Measurements from ENCODE around the gene MLIP. TPM values are rescaled to one million over a fixed set of nuclear protein-coding genes. Genes with fewer than 3 reads are reported as not detected.

The MLIP gene
- total RNA-seq, 1 donor from 2014 or later, result 8.6 TPM

DNA sequence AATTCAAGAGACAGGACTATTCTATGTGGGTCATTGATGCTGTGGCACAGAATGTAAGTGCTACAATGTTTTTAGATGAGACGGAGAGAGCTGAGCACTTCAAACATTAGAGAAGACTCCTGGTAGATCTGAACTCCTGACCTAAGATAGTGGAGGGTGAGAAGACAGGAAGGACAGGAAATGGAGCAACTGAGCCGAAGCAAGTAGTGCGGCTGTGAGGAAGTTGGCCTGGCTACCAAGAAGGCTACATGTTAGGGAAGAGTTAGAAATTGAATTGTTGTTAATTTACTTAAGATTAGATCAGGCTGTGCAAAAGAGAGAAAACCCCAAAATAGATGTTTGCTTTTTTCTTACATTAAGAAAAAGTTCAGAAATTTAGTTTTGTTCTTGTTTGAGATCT lies 14.4 kb upstream of the MLIP start:
- DNase-seq, result no peak

DNA sequence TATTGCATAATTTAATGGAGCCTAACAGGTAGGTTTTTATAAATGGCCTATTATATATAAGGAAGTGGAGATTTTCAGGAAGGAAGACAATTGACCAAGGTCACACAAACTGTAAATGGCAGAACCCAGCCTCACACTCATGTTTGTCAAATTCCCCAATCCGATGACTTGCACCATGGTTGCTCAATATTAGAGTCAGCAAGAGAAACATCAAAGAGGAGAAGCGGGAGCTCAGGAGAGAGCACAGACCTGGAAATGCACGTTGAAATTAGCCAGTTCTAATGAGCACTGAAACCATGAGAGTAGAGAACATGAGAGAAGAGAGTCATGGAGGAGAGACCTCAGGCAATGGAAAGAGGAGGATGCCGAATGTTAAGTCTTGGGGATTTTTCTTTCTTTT lies 13.5 kb upstream of the MLIP start:
- DNase-seq, result no peak

DNA sequence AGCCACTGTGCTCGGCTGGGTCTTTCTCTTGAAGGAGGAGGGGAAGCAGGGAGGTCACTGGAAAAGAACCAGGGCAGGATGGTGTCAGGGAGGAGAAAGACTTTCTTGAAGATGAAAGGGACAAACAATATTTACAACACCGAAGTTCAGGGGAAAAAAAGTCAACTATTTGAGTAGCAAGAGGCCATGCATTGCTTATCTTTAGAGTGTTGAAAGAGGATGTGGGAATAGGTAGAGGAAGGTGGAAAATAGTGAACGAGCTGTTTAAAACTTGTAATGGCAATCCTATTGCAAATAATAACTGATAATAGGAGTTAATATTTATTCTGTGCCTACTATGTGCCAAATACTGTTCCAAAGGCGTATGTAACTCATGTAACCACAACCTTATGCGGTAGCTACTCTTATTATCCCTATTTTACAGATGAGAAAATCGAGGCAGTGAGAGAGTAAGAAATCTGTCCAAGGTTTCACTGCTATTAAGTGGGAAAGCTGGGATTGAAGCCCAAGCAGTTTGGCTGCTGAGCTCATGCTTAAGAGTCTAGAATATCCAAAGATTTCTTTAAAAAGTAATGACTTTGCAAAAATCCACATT lies 12.7 kb upstream of the MLIP start:
- no peak for DNase-seq

- DNase-seq, result no peak
Observed at GRCh38 chr6:54099225-54099624, 12.0 kb upstream of the MLIP start.

GRCh38 chr6:54100411-54101006 lies 10.7 kb upstream of the MLIP start:
- DNase-seq, result no peak

DNA sequence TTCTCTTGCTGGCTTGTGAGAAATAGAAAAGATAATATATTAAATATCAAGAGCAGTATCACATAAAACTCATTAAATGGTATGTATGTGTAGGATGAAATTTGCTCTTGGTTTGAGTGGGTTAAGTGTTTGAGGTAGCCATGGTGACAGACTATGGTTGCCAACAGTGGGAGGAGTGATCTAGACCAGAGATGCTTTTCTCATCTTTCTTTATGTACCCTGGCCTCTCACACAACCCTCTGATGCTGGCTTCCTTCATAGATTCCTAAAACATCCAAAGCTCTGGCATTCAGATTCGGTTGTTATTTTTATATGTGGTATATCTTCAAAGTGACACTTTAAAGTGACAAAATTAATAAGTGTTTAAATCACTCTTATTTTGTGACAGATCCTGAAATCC lies 9.0 kb upstream of the MLIP start:
- DNase-seq, result no peak

DNA sequence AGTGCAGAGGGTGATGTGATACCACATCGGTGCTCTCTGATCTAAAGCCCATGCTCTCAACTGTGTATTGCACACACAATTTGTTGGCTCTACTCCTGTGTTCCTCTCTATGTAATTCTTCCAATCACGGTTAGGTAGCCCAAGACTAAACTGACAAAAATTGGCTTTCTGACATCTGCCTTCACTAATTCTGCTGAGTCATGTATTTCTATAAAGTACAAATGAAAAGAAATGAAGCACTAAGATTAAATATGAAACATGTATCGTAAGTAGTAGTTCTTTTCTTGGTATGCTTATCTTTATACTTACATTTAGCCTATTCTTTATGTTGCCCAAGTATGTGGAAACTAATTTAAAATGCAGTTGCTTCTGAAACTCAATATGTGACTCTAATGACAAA lies 7.7 kb upstream of the MLIP start:
- DNase-seq, result no peak

DNA sequence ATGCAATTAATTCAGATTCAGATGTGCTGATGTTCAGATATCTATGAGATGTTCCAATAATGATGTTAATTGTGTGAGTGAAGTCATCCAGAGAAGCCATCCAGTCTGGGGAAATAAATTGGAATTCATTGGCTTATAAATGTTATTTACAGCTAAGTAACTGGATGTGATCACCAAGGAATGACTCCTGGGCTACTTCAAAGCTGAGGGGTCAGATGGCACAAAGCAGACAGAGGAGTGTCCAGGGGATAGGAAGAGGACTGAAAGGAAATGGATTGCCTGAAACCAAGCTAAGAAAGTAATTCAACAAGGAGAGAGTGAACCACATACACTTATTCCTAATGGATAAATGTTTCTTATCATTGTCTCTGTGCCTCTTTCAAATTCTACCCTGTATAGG lies 4.5 kb upstream of the MLIP start:
- DNase-seq, result no peak

DNA sequence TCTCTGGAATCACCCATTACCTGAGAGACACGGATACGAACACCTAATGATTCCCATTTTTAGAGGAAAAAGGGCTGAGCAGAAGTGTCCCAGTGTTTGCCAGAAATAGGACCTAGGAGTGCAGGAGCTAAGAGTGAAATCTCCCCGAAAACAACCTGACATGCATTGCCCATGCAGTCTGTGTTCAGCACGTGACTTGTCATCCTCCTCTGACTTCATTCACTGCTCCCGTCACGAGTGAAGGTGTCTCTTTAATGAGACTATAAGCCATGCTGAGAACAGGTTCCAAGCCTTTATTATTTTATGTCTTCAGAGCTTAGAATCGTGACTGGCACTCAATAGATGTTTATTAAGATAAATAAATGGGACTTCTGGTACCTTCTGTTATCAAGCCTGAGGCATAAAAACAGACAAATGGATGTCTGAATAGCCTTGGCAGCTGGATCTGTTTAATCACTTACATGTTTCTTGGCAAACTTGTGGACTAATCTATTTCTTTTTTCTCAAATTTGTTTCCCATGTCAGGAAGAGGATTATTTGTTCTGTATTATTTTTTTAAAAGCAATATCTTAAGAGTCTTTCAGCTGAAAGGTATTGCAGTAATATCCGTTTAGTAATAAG lies 3.7 kb upstream of the MLIP start:
- DNase-seq, result no peak

- DNase-seq, result no peak
Observed at GRCh38 chr6:54108271-54108670, 3.0 kb upstream of the MLIP start.

GRCh38 chr6:54109586-54109985 lies 1.7 kb upstream of the MLIP start:
- DNase-seq, result no peak

DNA sequence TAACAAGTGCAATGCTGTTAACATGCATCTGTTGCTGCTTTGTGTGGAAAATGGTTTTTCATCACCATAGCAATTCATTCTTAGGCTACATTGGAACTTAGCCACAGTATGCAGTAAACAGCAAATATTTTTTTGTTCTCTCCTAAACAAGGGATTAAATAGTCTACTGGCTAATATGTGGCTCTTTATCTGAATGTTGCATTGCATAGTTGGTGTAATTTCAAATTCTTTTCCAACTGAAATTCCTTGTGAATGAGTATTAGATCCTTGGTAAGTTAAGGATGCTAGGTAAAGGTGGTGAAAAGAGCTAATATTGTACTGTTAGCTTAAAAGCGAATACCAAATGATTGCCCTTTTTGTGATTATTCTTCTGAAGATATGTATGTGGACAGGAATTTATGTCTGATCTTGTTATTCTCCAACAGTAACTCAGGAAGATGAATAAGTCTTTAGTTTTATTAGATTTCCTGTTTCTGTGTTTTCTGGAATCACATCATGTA lies 958 bp downstream of the MLIP start:
- DNase-seq, result no peak

- no peak for DNase-seq
Observed at GRCh38 chr6:54114991-54115390, 3.7 kb downstream of the MLIP start.

GRCh38 chr6:54115966-54116365 lies 4.7 kb downstream of the MLIP start:
- DNase-seq, result no peak

DNA sequence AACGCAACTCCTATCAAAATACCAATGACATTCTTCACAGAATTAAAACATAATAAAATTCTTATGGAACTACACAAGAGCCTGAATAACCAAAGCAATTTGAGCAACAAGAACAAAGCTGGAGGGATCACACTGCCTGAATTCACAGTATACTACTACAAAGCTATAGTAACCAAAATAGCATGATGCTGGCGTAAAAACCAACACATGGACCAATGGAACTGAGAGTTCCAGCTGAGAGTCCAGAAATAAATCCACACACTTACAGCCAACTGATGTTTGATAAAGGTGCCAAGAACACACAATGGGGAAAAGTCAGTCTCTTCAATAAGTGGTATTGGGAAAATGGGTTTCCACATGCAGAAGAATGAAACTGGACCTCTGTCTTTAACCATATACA lies 6.9 kb downstream of the MLIP start:
- no peak for DNase-seq

- no peak for DNase-seq
Observed at GRCh38 chr6:54125493-54125892, 14.2 kb downstream of the MLIP start.

DNA sequence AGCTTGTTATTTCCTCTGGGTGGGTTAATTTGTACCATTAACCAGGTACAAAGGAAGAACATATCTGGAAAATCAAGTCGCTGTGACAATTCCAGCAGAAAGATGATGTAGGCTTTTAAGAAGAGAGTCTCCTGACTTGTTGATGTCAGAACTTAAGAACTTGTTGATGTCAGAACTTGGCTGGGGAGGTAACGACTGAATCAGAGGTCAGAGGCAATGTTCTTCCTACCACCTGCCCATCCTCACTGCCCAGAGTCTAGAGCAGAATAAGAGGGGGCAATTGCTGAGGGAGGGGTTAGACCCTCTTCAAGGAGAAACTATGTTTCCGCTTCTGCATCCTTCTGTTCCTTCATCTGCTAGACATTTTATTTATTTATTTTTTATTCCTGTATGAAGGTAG lies 18.9 kb downstream of the MLIP start:
- DNase-seq, result no peak

GRCh38 chr6:54132587-54132986 lies 21.3 kb downstream of the MLIP start:
- no peak for DNase-seq

DNA sequence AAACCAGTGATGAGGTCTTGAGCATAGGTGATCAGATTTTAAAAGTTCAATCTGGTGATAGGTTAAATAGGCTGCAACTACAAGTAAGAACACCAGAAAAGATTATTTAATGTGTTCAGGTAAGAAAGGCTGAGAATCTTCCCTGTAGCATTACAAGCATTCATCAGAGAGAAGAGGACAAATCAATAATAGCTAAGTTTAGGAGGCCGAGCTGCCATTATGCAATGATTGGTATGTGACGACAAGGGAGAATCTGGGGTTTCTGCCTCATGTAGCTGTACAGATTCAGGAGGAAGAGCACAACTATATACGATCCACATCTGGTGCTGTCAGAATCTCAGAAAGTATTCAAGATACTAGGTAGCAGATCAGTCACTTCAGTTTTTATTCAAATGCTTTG lies 21.9 kb downstream of the MLIP start:
- no peak for DNase-seq

- no peak for DNase-seq
Observed at GRCh38 chr6:54134935-54135334, 23.7 kb downstream of the MLIP start.

DNA sequence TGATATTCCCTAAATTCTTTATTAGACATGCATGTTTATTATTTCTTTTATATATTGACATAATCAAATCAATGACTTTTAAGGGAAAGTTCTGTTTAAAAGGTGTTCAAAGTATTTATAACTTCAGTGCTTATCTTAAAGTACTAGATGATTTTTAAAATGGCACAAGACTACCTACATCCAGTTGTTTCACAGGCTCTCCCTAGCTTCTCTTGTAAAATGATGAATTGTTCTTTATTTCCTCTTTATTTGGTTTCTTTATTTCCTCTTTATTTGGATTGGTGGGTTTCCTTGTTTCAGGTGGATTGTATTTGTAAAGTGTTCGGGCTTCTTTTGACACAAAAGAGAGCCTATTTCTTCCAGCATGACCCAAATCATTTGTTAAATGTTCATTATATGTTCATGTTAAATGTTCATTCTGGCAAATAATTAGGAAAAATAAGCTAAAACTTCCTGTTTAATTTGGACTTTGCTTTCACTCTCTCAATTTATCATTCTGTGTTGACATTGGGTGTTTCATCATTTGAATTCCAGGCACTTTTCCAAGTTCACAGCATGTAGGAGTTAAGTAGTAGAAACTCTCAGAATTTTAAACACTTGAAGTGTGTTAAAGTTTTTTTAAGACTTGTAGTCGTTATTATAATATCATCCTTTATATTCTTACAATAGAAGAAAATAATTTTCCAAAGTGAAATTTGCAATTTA lies 24.6 kb downstream of the MLIP start:
- no peak for DNase-seq

DNA sequence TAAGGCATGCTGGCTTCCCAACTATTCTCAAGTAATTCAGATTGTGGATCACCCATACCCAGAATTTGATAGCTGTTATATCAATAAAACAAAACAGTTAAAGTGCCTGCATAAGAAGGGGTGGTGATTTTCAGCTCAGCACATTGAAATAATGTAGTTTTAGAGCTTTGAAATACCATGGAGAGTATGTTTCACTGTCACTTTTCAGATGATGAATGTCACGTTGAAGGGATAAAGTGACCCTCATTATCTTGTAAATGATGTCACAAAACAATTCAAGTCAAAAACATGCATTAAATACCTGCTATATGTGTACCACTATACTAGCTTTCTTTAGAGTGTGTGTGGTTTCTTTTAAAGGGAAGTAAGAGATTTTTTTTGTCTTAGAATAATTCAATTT lies 27.6 kb downstream of the MLIP start:
- DNase-seq, result no peak

DNA sequence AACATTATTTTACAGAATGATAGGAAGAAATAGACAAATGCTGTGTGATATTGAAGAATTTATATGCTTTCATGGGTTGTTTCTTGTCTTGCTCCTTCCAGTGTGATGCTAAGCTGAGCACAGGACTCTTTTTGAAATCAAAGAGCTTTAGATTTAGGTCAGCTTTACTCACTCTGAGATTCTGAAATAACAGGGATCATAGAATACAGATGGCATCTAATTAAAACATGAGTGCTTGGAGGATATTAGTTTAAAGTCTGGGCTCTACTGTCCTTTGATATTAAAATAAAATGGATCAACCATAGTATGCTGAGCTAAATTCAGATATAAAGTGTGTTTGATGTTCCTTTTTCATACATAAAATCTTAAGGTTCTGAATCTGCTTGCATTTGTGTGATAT lies 29.6 kb downstream of the MLIP start:
- no peak for DNase-seq

Measured in occipital lobe (tissue), 2 donors.